Fibroblast of pulmonary artery (primary cell): Measurements from ENCODE around the gene CNBD2.

ENCODE experiments used
- DNase-seq: peaks from one replicate; pipeline ENCODE4 v3.0.0-alpha.2; 2010; ENCODE audit warnings: low read depth
- H3K4me3 ChIP-seq: replicated peaks from 2 replicates; pipeline ENCODE4 v1.5.1; 2011; ENCODE audit warnings: low read depth, mild to moderate bottlenecking, control low read depth, low read length, moderate library complexity
- TF ChIP-seq, protein P1 (sequence below): IDR thresholded peaks from 2 replicates; pipeline ENCODE4 v1.5.1; 2011; ENCODE audit warnings: mild to moderate bottlenecking, control low read depth, low read length, inconsistent platforms; ENCODE audit errors: missing control alignments

The CNBD2 gene

DNA sequence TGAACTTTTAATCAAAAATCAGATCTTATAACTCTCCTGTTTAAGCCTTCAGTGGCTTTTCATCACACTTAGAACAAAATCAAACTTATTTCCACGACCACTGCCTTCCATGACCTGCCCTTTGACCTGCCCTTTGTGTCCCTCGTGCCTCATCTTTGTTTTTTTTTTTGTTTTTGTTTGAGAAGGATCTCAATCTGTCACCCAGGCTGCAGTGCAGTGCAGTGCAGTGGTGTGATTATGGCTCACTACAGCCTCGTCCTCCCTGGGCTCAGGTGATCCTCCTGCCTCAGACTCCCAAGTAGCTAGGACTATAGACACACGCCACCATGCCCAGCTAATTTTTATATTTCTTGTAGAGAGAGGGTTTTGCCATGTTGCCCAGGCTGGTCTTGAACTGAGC, 86.8 kb downstream of the CNBD2 start:
- no peak overlapping the region for H3K4me3 ChIP-seq
- TF ChIP-seq, protein P1, sequence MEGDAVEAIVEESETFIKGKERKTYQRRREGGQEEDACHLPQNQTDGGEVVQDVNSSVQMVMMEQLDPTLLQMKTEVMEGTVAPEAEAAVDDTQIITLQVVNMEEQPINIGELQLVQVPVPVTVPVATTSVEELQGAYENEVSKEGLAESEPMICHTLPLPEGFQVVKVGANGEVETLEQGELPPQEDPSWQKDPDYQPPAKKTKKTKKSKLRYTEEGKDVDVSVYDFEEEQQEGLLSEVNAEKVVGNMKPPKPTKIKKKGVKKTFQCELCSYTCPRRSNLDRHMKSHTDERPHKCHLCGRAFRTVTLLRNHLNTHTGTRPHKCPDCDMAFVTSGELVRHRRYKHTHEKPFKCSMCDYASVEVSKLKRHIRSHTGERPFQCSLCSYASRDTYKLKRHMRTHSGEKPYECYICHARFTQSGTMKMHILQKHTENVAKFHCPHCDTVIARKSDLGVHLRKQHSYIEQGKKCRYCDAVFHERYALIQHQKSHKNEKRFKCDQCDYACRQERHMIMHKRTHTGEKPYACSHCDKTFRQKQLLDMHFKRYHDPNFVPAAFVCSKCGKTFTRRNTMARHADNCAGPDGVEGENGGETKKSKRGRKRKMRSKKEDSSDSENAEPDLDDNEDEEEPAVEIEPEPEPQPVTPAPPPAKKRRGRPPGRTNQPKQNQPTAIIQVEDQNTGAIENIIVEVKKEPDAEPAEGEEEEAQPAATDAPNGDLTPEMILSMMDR = no peak
- no peak for DNase-seq

DNA sequence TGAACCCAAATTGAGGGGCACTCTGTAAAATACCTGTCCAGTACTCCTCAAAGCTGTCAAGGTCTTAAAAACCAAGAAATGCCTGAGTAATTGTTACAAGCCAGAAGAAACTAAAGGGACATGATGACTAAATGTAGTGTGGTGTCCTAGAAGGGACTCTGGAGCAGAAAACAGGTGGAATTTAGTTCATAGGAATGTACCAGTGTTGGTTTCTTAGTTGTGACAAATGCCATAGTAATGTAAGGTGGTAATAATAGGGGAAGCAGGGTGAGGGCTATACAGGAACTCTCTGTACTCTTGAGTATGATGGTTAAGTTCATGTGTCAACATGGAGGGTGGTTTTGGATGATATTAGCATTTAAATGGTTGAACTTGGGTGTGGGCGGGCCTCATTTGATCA, 92.3 kb downstream of the CNBD2 start:
- DNase-seq = no peak
- TF ChIP-seq, protein P1 = no peak
- no peak overlapping the region for H3K4me3 ChIP-seq

DNA sequence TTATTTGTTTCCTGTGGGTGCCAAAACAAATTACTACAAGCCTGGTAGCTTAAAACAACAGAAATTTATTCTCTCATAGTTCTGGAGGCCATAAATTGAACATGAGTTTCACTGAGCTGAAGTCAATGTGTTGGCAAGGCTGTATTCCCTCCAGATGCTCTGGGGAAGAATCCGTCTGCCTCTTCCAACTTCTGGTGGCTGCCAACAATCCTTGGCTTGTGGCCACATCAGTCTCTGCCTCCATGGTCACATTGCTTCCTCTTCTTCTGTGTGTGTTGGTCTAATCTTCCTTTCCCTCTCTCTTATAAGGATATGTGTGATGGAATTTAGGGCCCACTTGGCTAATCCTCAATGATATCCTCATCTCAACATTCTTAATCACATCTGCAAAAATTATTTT, 93.4 kb downstream of the CNBD2 start:
- DNase-seq = peak; percentile 27
- no peak overlapping the region for H3K4me3 ChIP-seq
- TF ChIP-seq, protein P1 = no peak

DNA sequence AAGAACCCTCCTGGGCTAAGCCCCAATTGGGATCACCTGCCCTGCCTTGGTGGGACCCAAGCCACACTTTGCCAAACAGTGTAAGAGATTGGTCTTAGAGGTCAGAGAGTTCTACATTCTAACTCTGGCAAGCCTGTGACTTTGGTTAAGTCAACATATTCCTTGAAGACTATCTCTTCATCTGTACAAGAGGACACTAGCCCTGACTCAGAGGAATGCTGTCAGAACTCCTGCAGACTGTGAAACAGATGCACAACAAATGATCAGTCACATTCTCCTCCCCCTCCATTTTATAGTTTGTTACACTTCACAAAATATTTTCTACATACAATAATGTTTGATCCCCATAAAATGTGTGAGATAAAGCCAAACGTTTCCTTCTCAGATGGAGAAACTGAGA, 94.4 kb downstream of the CNBD2 start:
- TF ChIP-seq, protein P1 = no peak

GRCh38 chr20:36063916-36064657, 95.7 kb downstream of the CNBD2 start:
- DNase-seq = no peak
- H3K4me3 ChIP-seq = peak overlapping the region; percentile 57
- TF ChIP-seq, protein P1 = no peak

More for the DNA sequence above, 94.4 kb downstream of the CNBD2 start:
- DNase-seq = no peak
- no peak overlapping the region for H3K4me3 ChIP-seq

GRCh38 chr20:36064658-36065426, 96.5 kb downstream of the CNBD2 start:
- peak overlapping the region; percentile 57 for H3K4me3 ChIP-seq
- DNase-seq = peak; percentile 86
- TF ChIP-seq, protein P1 = no peak
